ENCODE measurements around the gene GABBR2.
"Not testable (repeated sequence)": the region's sequence is repeated elsewhere in the genome, so short reads cannot be mapped to it uniquely, and the experiment has no call there.

Gene GABBR2

DNA sequence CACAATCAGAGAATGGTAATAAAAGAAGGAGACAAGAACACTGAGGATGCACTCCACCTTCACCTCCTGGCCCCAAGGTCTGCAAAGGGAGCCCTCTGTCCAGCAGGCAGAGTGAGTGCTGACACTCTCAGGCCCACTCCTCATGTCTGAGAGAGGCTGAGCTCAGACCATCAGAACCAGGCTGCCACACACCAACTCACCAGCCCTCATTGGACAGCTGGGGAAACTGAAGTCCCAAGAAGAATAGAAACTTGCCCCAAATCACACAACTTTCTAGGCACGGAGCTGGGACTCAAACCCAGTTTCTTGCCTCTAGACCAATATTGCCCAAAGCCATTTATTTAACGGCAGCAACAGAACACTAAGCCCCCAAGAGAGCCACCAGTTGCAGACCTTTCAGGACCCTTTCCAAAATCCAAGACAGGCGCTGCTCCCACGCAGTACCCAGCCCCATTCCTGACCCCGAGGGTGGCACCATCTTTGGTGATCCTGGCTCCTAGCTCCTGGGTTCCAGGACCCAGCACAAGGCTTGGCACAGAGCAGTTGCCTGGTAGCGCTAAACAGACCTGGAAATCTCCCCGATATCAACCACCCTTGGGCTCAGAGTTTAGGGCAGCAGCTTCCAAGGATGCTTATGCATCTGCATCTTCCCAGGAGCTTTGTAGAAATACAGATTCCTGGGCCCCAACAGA lies 192.4 kb downstream of the GABBR2 start:
- Histone ChIP-seq H3K9me3 (ENCODE audit: control insufficient read depth, low read length) (no peaks in the 10 kb centered on the region), H2AFZ (no peak overlapping the region), H3K4me3 (ENCODE audit: low read depth, low read length) (no peak overlapping the region), H3K4me2 (ENCODE audit: low read length) (no peak overlapping the region), H3K36me3 (ENCODE audit: control insufficient read depth, insufficient read depth, low read length) (no peaks in the 10 kb centered on the region), H3K27me3 (ENCODE audit: control insufficient read depth, insufficient read depth, low read length) (no peaks in the 10 kb centered on the region), H3K27ac (no peak overlapping the region), H3K9ac (no peak overlapping the region), H3K4me1 (no peaks in the 10 kb centered on the region), H3K79me2 (no peaks in the 10 kb centered on the region)
- TF ChIP-seq, protein P1, sequence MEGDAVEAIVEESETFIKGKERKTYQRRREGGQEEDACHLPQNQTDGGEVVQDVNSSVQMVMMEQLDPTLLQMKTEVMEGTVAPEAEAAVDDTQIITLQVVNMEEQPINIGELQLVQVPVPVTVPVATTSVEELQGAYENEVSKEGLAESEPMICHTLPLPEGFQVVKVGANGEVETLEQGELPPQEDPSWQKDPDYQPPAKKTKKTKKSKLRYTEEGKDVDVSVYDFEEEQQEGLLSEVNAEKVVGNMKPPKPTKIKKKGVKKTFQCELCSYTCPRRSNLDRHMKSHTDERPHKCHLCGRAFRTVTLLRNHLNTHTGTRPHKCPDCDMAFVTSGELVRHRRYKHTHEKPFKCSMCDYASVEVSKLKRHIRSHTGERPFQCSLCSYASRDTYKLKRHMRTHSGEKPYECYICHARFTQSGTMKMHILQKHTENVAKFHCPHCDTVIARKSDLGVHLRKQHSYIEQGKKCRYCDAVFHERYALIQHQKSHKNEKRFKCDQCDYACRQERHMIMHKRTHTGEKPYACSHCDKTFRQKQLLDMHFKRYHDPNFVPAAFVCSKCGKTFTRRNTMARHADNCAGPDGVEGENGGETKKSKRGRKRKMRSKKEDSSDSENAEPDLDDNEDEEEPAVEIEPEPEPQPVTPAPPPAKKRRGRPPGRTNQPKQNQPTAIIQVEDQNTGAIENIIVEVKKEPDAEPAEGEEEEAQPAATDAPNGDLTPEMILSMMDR (IDR thresholded peaks at IDR 0.05): no peak

DNA sequence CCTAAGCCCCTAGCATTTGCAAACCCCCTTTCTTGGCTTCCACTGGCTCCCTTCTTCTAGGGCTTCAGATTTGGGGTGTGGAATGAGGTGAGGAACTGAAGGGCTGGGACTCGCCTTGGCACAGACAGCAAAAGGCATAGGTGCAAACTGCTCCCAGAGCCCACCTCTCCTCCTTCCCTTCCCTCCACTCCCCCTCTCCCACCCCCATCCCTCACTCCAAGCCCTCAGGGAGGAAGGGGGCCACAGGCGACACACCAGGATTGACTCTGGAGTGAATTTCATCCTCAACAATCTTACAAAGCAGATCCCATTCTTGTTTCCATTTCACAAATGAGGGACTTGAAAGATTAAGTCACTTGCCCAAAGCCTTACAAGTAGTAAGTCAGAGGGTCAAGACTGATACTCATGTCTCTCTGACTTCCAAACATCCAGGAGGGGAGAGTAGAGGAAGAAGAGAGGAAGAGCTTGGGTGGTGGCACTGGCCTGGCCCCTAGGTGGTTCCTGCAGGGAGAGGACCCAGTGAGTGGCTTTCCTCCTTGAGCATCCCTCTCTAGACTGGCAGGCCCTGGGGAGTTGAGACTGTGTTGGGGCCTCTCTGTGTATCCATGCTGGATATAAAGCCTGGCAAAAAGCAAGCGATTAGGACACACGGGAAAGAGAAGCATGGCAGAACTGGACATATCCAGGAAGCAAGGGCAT lies 193.1 kb downstream of the GABBR2 start:
- Histone ChIP-seq H3K4me2 (ENCODE audit: low read length) (no peak overlapping the region), H3K9me3 (ENCODE audit: control insufficient read depth, low read length) (no peaks in the 10 kb centered on the region), H3K27me3 (ENCODE audit: control insufficient read depth, insufficient read depth, low read length) (no peaks in the 10 kb centered on the region), H3K27ac (no peak overlapping the region), H3K4me1 (no peaks in the 10 kb centered on the region), H3K36me3 (ENCODE audit: control insufficient read depth, insufficient read depth, low read length) (no peaks in the 10 kb centered on the region), H3K9ac (no peak overlapping the region), H3K79me2 (no peaks in the 10 kb centered on the region), H2AFZ (no peak overlapping the region), H3K4me3 (ENCODE audit: low read depth, low read length) (no peak overlapping the region)
- TF ChIP-seq, protein P1 (IDR thresholded peaks at IDR 0.05): no peak

DNA sequence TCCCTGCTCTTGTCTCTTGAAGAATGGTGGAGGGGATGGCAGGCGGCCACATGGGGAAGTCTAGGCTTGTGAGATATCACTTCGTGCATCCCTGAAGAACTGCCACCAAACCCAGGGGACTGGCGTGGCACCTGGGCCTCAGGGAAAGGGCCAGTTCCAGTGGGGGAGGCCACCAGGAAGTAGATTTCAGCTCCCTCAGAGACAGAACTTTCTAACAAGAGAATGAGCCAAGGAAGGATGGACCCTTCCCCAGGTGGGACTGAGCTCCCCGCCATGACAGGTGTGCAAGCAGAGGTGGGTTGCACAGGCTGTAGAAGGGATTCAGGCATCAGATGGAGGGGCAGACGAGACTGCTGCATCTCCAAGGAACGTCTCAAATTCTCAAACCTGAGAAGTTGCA lies 193.9 kb downstream of the GABBR2 start:
- H3K79me2 ChIP-seq: no peaks in the 10 kb centered on the region
- H3K27me3 ChIP-seq (ENCODE audit: control insufficient read depth, insufficient read depth, low read length): no peaks in the 10 kb centered on the region
- TF ChIP-seq, protein P1 (IDR thresholded peaks at IDR 0.05): no peak
- H3K36me3 ChIP-seq (ENCODE audit: control insufficient read depth, insufficient read depth, low read length): no peaks in the 10 kb centered on the region
- no peak overlapping the region for H2AFZ ChIP-seq
- H3K27ac ChIP-seq: no peak overlapping the region
- no peaks in the 10 kb centered on the region for H3K9me3 ChIP-seq (ENCODE audit: control insufficient read depth, low read length)
- no peak overlapping the region for H3K9ac ChIP-seq
- no peaks in the 10 kb centered on the region for H3K4me1 ChIP-seq
- H3K4me3 ChIP-seq (ENCODE audit: low read depth, low read length): no peak overlapping the region
- no peak overlapping the region for H3K4me2 ChIP-seq (ENCODE audit: low read length)

DNA sequence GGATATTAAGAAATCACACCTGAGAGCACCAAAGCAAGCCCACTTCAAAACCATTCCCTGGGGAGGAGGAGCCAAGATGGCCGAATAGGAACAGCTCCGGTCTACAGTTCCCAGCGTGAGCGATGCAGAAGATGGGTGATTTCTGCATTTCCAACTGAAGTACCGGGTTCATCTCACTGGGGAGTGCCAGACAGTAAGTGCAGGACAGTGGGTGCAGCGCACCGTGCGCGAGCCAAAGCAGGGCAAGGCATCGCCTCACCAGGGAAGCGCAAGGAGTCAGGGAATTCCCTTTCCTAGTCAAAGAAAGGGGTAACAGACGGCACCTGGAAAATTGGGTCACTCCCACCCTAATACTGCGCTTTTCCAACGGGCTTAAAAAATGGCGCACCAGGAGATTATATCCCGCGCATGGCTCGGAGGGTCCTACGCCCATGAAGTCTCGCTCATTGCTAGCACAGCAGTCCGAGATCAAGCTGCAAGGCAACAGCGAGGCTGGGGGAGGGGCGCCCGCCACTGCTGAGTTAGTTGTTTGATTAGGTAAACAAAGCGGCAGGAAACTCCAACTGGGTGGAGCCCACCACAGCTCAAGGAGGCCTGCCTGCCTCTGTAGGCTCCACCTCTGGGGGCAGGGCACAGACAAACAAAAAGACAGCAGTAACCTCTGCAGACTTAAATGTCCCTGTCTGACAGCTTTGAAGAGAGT lies 200.4 kb downstream of the GABBR2 start:
- not testable (repeated sequence) for H2AFZ ChIP-seq; H3K4me2 ChIP-seq (ENCODE audit: low read length); H3K36me3 ChIP-seq (ENCODE audit: control insufficient read depth, insufficient read depth, low read length); H3K4me3 ChIP-seq (ENCODE audit: low read depth, low read length); H3K27me3 ChIP-seq (ENCODE audit: control insufficient read depth, insufficient read depth, low read length); H3K9me3 ChIP-seq (ENCODE audit: control insufficient read depth, low read length); H3K9ac ChIP-seq; H3K79me2 ChIP-seq; H3K4me1 ChIP-seq; H3K27ac ChIP-seq

DNA sequence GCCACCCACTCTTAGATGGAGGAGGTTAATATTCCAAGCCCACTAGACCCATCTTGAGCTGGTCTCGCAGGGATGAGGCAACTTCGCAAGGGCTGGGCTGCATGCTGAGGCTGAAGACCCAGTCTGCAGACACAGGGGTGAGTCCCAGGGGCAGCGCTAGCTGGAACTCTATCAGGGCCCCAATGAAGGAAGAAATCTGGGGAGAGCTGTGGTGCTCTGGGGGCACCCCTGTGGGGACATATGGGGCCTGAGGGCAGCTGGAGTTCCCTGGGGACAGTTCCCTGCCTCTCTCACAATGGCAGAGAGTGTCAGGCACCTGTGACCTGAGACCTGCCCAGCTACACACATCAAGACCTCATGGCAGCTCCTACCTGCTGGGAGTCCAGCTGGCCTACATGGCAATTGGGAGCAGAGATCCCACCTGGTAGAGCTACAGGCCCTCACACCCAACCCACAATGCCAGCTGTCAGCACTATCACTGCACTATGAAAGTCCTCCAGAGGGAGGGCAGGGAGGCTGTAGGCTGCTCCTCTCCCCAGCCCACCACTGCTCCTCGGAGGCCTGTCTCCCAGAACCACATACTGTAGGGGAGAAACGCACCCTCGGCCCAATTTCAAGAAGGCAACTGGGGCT lies 202.2 kb downstream of the GABBR2 start:
- no peak overlapping the region for H3K27ac ChIP-seq
- no peaks in the 10 kb centered on the region for H3K79me2 ChIP-seq
- H3K27me3 ChIP-seq (ENCODE audit: control insufficient read depth, insufficient read depth, low read length): no peaks in the 10 kb centered on the region
- H3K9ac ChIP-seq: no peak overlapping the region
- no peak overlapping the region for H2AFZ ChIP-seq
- TF ChIP-seq, protein P1 (IDR thresholded peaks at IDR 0.05): no peak
- H3K4me1 ChIP-seq: no peaks in the 10 kb centered on the region
- no peaks in the 10 kb centered on the region for H3K36me3 ChIP-seq (ENCODE audit: control insufficient read depth, insufficient read depth, low read length)
- H3K4me2 ChIP-seq (ENCODE audit: low read length): no peak overlapping the region
- no peaks in the 10 kb centered on the region for H3K9me3 ChIP-seq (ENCODE audit: control insufficient read depth, low read length)
- H3K4me3 ChIP-seq (ENCODE audit: low read depth, low read length): no peak overlapping the region
